ENCODE data around the gene CD160.

CD160 gene

DNA sequence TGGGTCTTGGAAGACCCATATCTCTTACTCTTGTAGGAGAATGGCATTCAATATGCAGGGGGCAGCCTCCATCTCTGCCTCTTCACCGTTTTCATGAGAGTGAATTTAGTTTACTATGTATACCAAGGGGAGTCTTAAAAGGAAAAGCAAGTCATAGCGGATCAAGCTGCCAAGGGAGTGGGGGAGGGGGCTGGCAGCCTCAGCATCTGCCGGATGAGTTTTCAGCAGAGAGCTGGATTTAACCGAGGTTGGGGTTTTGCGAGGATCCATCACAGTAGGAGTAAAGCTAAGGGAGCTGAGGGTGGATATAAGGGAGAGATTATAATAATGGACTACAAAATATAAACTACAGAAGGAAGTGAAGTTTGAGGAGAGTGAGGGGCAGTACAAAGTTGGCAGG lies 9.9 kb downstream of the CD160 start:
- TF ChIP-seq, protein P1, sequence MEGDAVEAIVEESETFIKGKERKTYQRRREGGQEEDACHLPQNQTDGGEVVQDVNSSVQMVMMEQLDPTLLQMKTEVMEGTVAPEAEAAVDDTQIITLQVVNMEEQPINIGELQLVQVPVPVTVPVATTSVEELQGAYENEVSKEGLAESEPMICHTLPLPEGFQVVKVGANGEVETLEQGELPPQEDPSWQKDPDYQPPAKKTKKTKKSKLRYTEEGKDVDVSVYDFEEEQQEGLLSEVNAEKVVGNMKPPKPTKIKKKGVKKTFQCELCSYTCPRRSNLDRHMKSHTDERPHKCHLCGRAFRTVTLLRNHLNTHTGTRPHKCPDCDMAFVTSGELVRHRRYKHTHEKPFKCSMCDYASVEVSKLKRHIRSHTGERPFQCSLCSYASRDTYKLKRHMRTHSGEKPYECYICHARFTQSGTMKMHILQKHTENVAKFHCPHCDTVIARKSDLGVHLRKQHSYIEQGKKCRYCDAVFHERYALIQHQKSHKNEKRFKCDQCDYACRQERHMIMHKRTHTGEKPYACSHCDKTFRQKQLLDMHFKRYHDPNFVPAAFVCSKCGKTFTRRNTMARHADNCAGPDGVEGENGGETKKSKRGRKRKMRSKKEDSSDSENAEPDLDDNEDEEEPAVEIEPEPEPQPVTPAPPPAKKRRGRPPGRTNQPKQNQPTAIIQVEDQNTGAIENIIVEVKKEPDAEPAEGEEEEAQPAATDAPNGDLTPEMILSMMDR (IDR thresholded peaks at IDR 0.05; ENCODE audit: low read depth, low read length) = no peak
- no peak overlapping the region for H3K4me3 ChIP-seq (replicated peaks in 1 of 2; ENCODE audit: low read depth in 2 of 2, low read length in 2 of 2)
- no peak for DNase-seq (ENCODE audit: low read depth in 2 of 2)

GRCh38 chr1:145729666-145730436 lies 10.6 kb downstream of the CD160 start:
- no peak overlapping the region for H3K4me3 ChIP-seq (replicated peaks in 1 of 2; ENCODE audit: low read depth in 2 of 2, low read length in 2 of 2)
- DNase-seq (ENCODE audit: low read depth in 2 of 2) = no peak
- TF ChIP-seq, protein P1 (IDR thresholded peaks at IDR 0.05; ENCODE audit: low read depth, low read length) = no peak

DNA sequence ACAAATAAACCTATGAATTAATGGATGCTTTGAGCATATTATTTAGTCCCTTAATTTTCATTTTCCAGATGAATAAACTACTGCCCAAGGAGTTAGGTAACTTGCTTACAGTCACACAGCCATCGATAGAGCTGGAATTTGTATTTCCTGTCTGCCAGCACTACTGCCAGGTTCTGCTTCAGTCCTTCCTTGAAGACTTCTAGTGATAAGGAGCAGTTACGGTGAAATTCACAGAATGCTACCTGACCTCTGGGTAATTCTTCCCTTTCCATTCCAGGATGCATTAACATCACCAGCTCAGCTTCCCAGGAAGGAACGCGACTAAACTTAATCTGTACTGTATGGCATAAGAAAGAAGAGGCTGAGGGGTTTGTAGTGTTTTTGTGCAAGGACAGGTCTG lies 11.2 kb downstream of the CD160 start:
- no peak overlapping the region for H3K4me3 ChIP-seq (replicated peaks in 1 of 2; ENCODE audit: low read depth in 2 of 2, low read length in 2 of 2)
- TF ChIP-seq, protein P1 (IDR thresholded peaks at IDR 0.05; ENCODE audit: low read depth, low read length) = no peak
- DNase-seq (ENCODE audit: low read depth in 2 of 2) = no peak

DNA sequence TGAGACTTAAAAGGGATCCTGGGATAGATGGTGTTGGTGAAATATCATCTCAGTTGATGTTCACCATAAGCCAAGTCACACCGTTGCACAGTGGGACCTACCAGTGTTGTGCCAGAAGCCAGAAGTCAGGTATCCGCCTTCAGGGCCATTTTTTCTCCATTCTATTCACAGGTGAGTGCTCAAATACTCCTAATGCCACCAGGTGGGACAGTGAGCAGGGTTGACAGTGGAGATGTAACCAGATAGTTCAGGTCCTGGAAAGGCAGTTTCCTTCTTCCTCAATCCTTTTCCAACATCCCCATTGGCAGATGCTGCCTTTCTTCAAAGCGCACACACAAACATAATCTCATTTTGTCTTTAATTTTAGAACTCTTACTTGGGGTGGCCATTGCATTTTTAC lies 11.6 kb downstream of the CD160 start:
- DNase-seq (ENCODE audit: low read depth in 2 of 2) = no peak
- TF ChIP-seq, protein P1 (IDR thresholded peaks at IDR 0.05; ENCODE audit: low read depth, low read length) = no peak
- no peak overlapping the region for H3K4me3 ChIP-seq (replicated peaks in 1 of 2; ENCODE audit: low read depth in 2 of 2, low read length in 2 of 2)

GRCh38 chr1:145736191-145736590 lies 16.9 kb downstream of the CD160 start:
- TF ChIP-seq, protein P1 (IDR thresholded peaks at IDR 0.05; ENCODE audit: low read depth, low read length) = no peak
- DNase-seq (ENCODE audit: low read depth in 2 of 2) = no peak
- H3K4me3 ChIP-seq (replicated peaks in 1 of 2; ENCODE audit: low read depth in 2 of 2, low read length in 2 of 2) = no peak overlapping the region

DNA sequence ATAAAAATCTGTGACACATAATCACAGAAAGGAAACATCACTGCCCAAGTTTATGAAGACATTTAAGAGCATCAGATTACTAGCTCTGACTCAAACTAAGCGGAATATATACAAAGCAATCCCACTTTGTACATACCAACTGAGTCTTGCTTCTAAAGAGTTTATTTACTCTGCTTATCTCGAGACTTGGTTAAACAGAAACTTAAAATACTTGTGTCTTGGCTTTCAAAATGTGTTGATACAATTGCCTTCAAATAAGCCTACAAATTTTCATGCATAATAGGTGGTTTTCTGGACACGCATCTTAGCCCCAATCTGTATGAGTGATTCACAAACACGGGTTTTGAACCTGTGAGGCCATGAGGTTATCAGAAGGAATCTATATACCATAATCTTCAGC lies 21.0 kb downstream of the CD160 start:
- no peak overlapping the region for H3K4me3 ChIP-seq (replicated peaks in 1 of 2; ENCODE audit: low read depth in 2 of 2, low read length in 2 of 2)
- TF ChIP-seq, protein P1 (IDR thresholded peaks at IDR 0.05; ENCODE audit: low read depth, low read length) = no peak
- peak; percentile 42 to 51 for DNase-seq (ENCODE audit: low read depth in 2 of 2)

Measured in cardiac fibroblast (primary cell).